ENCODE measurements around the gene ARHGAP6. TPM values are rescaled to one million over a fixed set of nuclear protein-coding genes. Genes with fewer than 3 reads are reported as not detected.

Gene ARHGAP6
- total and polyA plus RNA-seq, 9 of the 15 experiments (the other 6 are each of a cell fraction or from before 2014, with no cell fraction given), result 12.5 to 63.6 (median 41.8) TPM

DNA sequence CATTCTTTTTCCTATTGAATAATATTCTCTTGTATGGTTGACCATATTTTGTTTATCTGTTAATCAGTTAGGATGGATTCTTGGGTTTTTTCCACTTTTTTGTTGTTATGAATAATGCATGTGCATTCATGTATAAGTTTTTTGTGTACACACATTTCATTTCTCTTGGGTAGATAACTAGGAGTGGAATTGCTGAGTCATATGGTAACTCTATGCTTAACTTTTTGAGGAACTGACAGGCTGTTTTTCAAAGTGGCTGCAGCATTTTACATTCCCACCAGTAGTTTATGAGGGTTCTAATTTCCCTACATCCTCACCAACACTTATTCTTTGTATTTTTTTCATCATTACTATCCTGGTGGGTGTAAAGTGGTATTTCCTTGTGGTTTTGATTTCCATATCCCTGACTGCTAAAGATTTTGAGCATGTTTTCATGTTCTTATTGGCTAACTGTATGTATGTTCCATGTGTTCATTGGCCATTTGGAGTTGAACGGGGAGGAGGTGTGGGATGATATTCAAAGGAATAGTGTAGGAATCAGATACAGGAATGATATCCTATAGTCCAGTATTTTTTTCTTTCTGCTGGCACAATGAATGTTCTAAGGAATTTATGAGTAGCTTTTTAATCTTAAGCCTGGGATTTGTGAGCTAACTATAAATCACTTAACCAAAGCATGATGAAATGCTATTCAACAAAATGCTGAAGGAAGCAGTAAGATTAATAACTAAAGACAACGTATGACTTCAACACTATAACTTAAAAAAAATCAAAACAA is 258.2 kb downstream of the ARHGAP6 start (continued):
- TF ChIP-seq GTF3C2 (IDR thresholded peaks at IDR 0.05; ENCODE audit: borderline replicate concordance, extremely low read depth, insufficient read length) (no peak), STAT5B (CRISPR knock-in tag; IDR thresholded peaks at IDR 0.05) (no peak), NR1H2 (CRISPR knock-in tag; IDR thresholded peaks at IDR 0.05) (no peak), CREB3 (tag; conservative IDR thresholded peaks at IDR 0.05; ENCODE audit: low read depth) (0 out of 2 replicates have a peak, but pooled peaks have one; percentile 22), ZNF280A (IDR thresholded peaks at IDR 0.05; ENCODE audit: low read depth, partially characterized antibody) (no peak), ELF1 (tag; IDR thresholded peaks at IDR 0.05) (no peak), PTBP1 (IDR thresholded peaks at IDR 0.05; ENCODE audit: low read depth, low read length) (no peak), TEAD1 (CRISPR knock-in tag; IDR thresholded peaks at IDR 0.05) (peak in 1 of 2 experiments; percentile 52; a peak in 1 of 4 replicates), RBM25 (IDR thresholded peaks at IDR 0.05; ENCODE audit: low read depth, low read length, severe bottlenecking) (peak; percentile 23), SNIP1 (IDR thresholded peaks at IDR 0.05; ENCODE audit: low read depth) (no peak), HNRNPK (IDR thresholded peaks at IDR 0.05; ENCODE audit: low read depth, low read length, poor library complexity, severe bottlenecking) (no peak), ZNF212 (CRISPR knock-in tag; IDR thresholded peaks at IDR 0.05) (no peak), DNMT1 (IDR thresholded peaks at IDR 0.05) (no peak), FOXO4 (CRISPR knock-in tag; IDR thresholded peaks at IDR 0.05) (no peak)
- TF ChIP-seq, protein P1, sequence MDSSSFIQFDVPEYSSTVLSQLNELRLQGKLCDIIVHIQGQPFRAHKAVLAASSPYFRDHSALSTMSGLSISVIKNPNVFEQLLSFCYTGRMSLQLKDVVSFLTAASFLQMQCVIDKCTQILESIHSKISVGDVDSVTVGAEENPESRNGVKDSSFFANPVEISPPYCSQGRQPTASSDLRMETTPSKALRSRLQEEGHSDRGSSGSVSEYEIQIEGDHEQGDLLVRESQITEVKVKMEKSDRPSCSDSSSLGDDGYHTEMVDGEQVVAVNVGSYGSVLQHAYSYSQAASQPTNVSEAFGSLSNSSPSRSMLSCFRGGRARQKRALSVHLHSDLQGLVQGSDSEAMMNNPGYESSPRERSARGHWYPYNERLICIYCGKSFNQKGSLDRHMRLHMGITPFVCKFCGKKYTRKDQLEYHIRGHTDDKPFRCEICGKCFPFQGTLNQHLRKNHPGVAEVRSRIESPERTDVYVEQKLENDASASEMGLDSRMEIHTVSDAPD (CRISPR knock-in tag; IDR thresholded peaks at IDR 0.05), result no peak
- TF ChIP-seq, protein P2, sequence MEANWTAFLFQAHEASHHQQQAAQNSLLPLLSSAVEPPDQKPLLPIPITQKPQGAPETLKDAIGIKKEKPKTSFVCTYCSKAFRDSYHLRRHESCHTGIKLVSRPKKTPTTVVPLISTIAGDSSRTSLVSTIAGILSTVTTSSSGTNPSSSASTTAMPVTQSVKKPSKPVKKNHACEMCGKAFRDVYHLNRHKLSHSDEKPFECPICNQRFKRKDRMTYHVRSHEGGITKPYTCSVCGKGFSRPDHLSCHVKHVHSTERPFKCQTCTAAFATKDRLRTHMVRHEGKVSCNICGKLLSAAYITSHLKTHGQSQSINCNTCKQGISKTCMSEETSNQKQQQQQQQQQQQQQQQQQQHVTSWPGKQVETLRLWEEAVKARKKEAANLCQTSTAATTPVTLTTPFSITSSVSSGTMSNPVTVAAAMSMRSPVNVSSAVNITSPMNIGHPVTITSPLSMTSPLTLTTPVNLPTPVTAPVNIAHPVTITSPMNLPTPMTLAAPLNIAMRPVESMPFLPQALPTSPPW (CRISPR knock-in tag; IDR thresholded peaks at IDR 0.05), result peak; percentile 19; the same call in 1 of the 2 replicates
